Stimulated activated naive CD4-positive, alpha-beta T cell (primary cell): ENCODE results near the gene ETV3.

Source experiments
- DNase-seq, 6 experiments: peaks; one replicate each; lab custom pipeline; 2025; lab: John Stamatoyannopoulos, UW

The ETV3 gene

GRCh38 chr1:157091186-157091585 lies 47.0 kb downstream of the ETV3 start:
- DNase-seq: no peak

- DNase-seq: no peak
These were observed 47.4 kb downstream of the ETV3 start for GRCh38 chr1:157090771-157091170.

- DNase-seq: peak; percentile 49 to 86 (median 78)
These were observed 48.0 kb downstream of the ETV3 start for GRCh38 chr1:157090196-157090647.

GRCh38 chr1:157089789-157090188 lies 48.4 kb downstream of the ETV3 start:
- no peak for DNase-seq

GRCh38 chr1:157088607-157089006 lies 49.6 kb downstream of the ETV3 start:
- no peak for DNase-seq

GRCh38 chr1:157087030-157087429 lies 51.2 kb downstream of the ETV3 start:
- DNase-seq: no peak

GRCh38 chr1:157086299-157086698 lies 51.9 kb downstream of the ETV3 start:
- no peak for DNase-seq

- no peak for DNase-seq
These were observed 52.8 kb downstream of the ETV3 start for GRCh38 chr1:157085421-157085820.

GRCh38 chr1:157084720-157085119 lies 53.5 kb downstream of the ETV3 start:
- no peak for DNase-seq

GRCh38 chr1:157081707-157082106 lies 56.5 kb downstream of the ETV3 start:
- DNase-seq: no peak

GRCh38 chr1:157080714-157081113 lies 57.5 kb downstream of the ETV3 start:
- no peak for DNase-seq

GRCh38 chr1:157077394-157077793 lies 60.8 kb downstream of the ETV3 start:
- no peak for DNase-seq

- DNase-seq: peak in 2 of 6 experiments; percentile 8 to 12
These were observed 64.1 kb downstream of the ETV3 start for GRCh38 chr1:157073944-157074685.
